SK-N-SH (cell line): ENCODE data around the gene DAB2. TPM values are rescaled to one million over a fixed set of nuclear protein-coding genes. Genes with fewer than 3 reads are reported as not detected.
A peak's percentile ranks its signal among the peaks of the same experiment; 100 is the strongest.

ENCODE experiments used
- CTCF ChIA-PET: fragments of 300-600, 350-600 bp; formaldehyde crosslinking; extraction: SDS; loops from one replicate; lab custom pipeline; 2021; lab: Yijun Ruan, JAX
- POLR2A ChIA-PET: fragments of 350-600 bp; sonication (Branson Sonifier 250); formaldehyde crosslinking; extraction: SDS; loops from one replicate; lab custom pipeline; 2020; ENCODE audit warnings: antibody characterized with exemption, inconsistent platforms; lab: Yijun Ruan, JAX
- DNase-seq: peaks from one replicate; pipeline ENCODE4 v3.0.0; 2012
- H2AFZ ChIP-seq: fragments of 200-600 bp; sonication (generic); 2 replicates; pipeline ENCODE4 v1.8.1; 2016; ENCODE audit warnings: antibody characterized with exemption, mild to moderate bottlenecking, low read depth
- H3F3A ChIP-seq: fragments of 200-600 bp; sonication (generic); replicated peaks from 2 replicates; pipeline ENCODE3; 2016; ENCODE audit warnings: antibody characterized with exemption, mild to moderate bottlenecking; ENCODE audit not compliant: insufficient read depth
- H3K27ac ChIP-seq, 2 experiments: fragments of 200-500 bp in 1 of 2; fragments of 200-600 bp in 1 of 2; sonication (Bioruptor generic) in 1 of 2; sonication (generic), shearing (Covaris generic) in 1 of 2; 2 replicates each; pipeline versions ENCODE4 v1.5.1 to v1.6.1; 2014 to 2016; ENCODE audit warnings: low read depth in 2 of 2, inconsistent platforms in 1 of 2, low read length in 1 of 2, mild to moderate bottlenecking in 1 of 2, mixed read lengths in 1 of 2
- H3K27me3 ChIP-seq: fragments of 200-600 bp; sonication (generic), shearing (Covaris generic); 2 replicates; pipeline ENCODE4 v1.6.1; 2016; ENCODE audit warnings: mixed run types; ENCODE audit not compliant: insufficient read depth
- H3K36me3 ChIP-seq, 2 experiments: fragments of 200-500 bp in 1 of 2; fragments of 200-600 bp in 1 of 2; sonication (Bioruptor generic) in 1 of 2; sonication (generic) in 1 of 2; replicated peaks in 1 of 2; 2 replicates each; pipeline versions ENCODE3 to v1.5.1; 2014 to 2016; ENCODE audit warnings: low read length in 1 of 2, mild to moderate bottlenecking in 1 of 2; ENCODE audit not compliant: insufficient read depth in 2 of 2, control insufficient read depth in 1 of 2
- H3K4me1 ChIP-seq, 2 experiments: fragments of 200-500 bp in 1 of 2; fragments of 200-600 bp in 1 of 2; sonication (Bioruptor generic) in 1 of 2; sonication (generic), shearing (Covaris generic) in 1 of 2; 2 replicates each; pipeline versions ENCODE4 v1.5.1 to v1.6.1; 2014 to 2016; ENCODE audit warnings: low read depth in 1 of 2, low read length in 1 of 2, mixed run types in 1 of 2; ENCODE audit not compliant: insufficient read depth in 2 of 2, control insufficient read depth in 1 of 2
- H3K4me2 ChIP-seq: fragments of 200-600 bp; sonication (generic), shearing (Covaris generic); 2 replicates; pipeline ENCODE4 v1.6.1; 2017; ENCODE audit warnings: mixed run types
- H3K4me3 ChIP-seq, 2 experiments: fragments of 200-500 bp in 1 of 2; fragments of 200-600 bp in 1 of 2; sonication (Bioruptor generic) in 1 of 2; sonication (generic), shearing (Covaris generic) in 1 of 2; 2 replicates each; pipeline versions ENCODE4 v1.5.1 to v1.8.1; 2014 to 2016; ENCODE audit warnings: low read depth in 2 of 2, inconsistent platforms in 1 of 2, low read length in 1 of 2, mild to moderate bottlenecking in 1 of 2, mixed read lengths in 1 of 2, moderate library complexity in 1 of 2
- H3K79me2 ChIP-seq: fragments of 200-600 bp; sonication (generic); 2 replicates; pipeline ENCODE4 v1.8.1; 2017; ENCODE audit warnings: mild to moderate bottlenecking; ENCODE audit not compliant: insufficient read depth
- H3K9ac ChIP-seq: fragments of 200-600 bp; sonication (generic); 2 replicates; pipeline ENCODE4 v1.6.1; 2017; ENCODE audit warnings: mixed run types
- H3K9me2 ChIP-seq: fragments of 200-600 bp; sonication (generic); 2 replicates; pipeline ENCODE4 v1.6.1; 2017; ENCODE audit warnings: mixed run types
- H3K9me3 ChIP-seq: fragments of 200-600 bp; sonication (generic); 2 replicates; pipeline ENCODE4 v1.6.1; 2017; ENCODE audit warnings: mixed run types, mild to moderate bottlenecking, moderate library complexity
- H4K20me1 ChIP-seq: fragments of 200-600 bp; sonication (generic); 2 replicates; pipeline ENCODE4 v1.6.1; 2017; ENCODE audit warnings: mild to moderate bottlenecking, mixed run types; ENCODE audit not compliant: insufficient read depth
- EZH2phosphoT487 ChIP-seq: fragments of 200-600 bp; sonication (generic); IDR thresholded peaks from 2 replicates; pipeline ENCODE4 v1.6.1; 2017; ENCODE audit warnings: low read depth, mixed run types, mild to moderate bottlenecking, antibody characterized with exemption, moderate library complexity, borderline replicate concordance
- FOSL2 ChIP-seq: IDR thresholded peaks from 2 replicates; pipeline ENCODE4 v1.4.0; 2012; ENCODE audit warnings: low read depth, mild to moderate bottlenecking, moderate library complexity, borderline replicate concordance
- FOXM1 ChIP-seq: IDR thresholded peaks from 2 replicates; pipeline ENCODE4 v1.4.0; 2012; ENCODE audit warnings: low read depth, mild to moderate bottlenecking
- GABPA ChIP-seq: IDR thresholded peaks from 2 replicates; pipeline ENCODE4 v1.4.0; 2012; ENCODE audit warnings: low read depth, mild to moderate bottlenecking
- GATA2 ChIP-seq: sonication (generic); formaldehyde crosslinking; IDR thresholded peaks from 2 replicates; pipeline ENCODE4 v1.5.0; 2020; ENCODE audit warnings: mild to moderate bottlenecking, missing genetic modification reagents
- IRF3 ChIP-seq: fragments of 150-350 bp; IDR thresholded peaks from 2 replicates; pipeline ENCODE4 v1.6.1; 2016; ENCODE audit warnings: mild to moderate bottlenecking, low read depth, low read length
- MEF2A ChIP-seq: IDR thresholded peaks from 2 replicates; pipeline ENCODE4 v1.4.0; 2012; ENCODE audit warnings: low read depth, borderline replicate concordance
- MXI1 ChIP-seq: IDR thresholded peaks from 2 replicates; pipeline ENCODE4 v1.6.1; 2012; ENCODE audit warnings: mild to moderate bottlenecking, low read depth, low read length, improper control_type of control experiment
- NFIC ChIP-seq: IDR thresholded peaks from 2 replicates; pipeline ENCODE4 v1.4.0; 2012; ENCODE audit warnings: borderline replicate concordance
- NRF1 ChIP-seq: IDR thresholded peaks from 2 replicates; pipeline ENCODE4 v1.6.1; 2012; ENCODE audit warnings: low read depth, mild to moderate bottlenecking, low read length
- PBX3 ChIP-seq: IDR thresholded peaks from 2 replicates; pipeline ENCODE4; 2012
- POLR2AphosphoS5 ChIP-seq: IDR thresholded peaks from 2 replicates; pipeline ENCODE4 v1.6.1; 2012; ENCODE audit warnings: low read depth, low read length
- RCOR1 ChIP-seq: fragments of 150-350 bp; IDR thresholded peaks from 2 replicates; pipeline ENCODE4 v1.6.1; 2017; ENCODE audit warnings: antibody characterized with exemption, low read length
- RXRA ChIP-seq: IDR thresholded peaks from 2 replicates; pipeline ENCODE4 v1.4.0; 2012; ENCODE audit warnings: low read depth, mild to moderate bottlenecking, borderline replicate concordance
- SIN3A ChIP-seq: IDR thresholded peaks from 2 replicates; pipeline ENCODE4 v1.6.1; 2012; ENCODE audit warnings: low read depth, mild to moderate bottlenecking, low read length, moderate library complexity, borderline replicate concordance
- TCF12 ChIP-seq: IDR thresholded peaks from 2 replicates; pipeline ENCODE4 v1.4.0; 2012
- USF2 ChIP-seq: fragments of 150-350 bp; IDR thresholded peaks from 2 replicates; pipeline ENCODE4 v1.6.1; 2017; ENCODE audit warnings: antibody characterized with exemption, low read length, low read depth, borderline replicate concordance
- ZBTB33 ChIP-seq: IDR thresholded peaks from 2 replicates; pipeline ENCODE4 v1.4.0; 2012; ENCODE audit warnings: low read depth, borderline replicate concordance
- WGBS: methylation state at CpG from one replicate; pipeline ENCODE4 v1.1.6; 2017; ENCODE audit warnings: low lambda C conversion rate; 5-methylcytosine and 5-hydroxymethylcytosine counted together
- polyA plus RNA-seq, 3 experiments: library from polyadenylated mRNA; depleted of rRNA; stranded (reverse); fragments of >200 nt; gene quantifications; 2 replicates each; pipeline ENCODE4 v1.2.3, GENCODE V29; 2012
- TF ChIP-seq, protein P1 (sequence below): IDR thresholded peaks from 2 replicates; pipeline ENCODE4 v1.4.0; 2012; ENCODE audit warnings: low read depth, borderline replicate concordance
- TF ChIP-seq, protein P2 (sequence below): IDR thresholded peaks from 2 replicates; pipeline ENCODE4 v1.4.0; 2012; ENCODE audit warnings: low read depth

DAB2 gene
- 23.7 and 39.9 TPM in 2 replicates for polyA plus RNA-seq (2012; rRNA removed)
- polyA plus RNA-seq (2012; cell fraction: cytosol; rRNA removed) = 32.4 and 34.4 TPM in 2 replicates
- polyA plus RNA-seq (2012; cell fraction: nucleus; rRNA removed) = 26.5 and 64.3 TPM in 2 replicates

- Histone ChIP-seq H3K9me2 (no peaks in the 10 kb centered on the region), H3K79me2 (peaks cover 46% of the 10 kb centered on the region), H3K4me3 (peak within 1 kb of the TSS; percentile 57 to 83), H2AFZ (peak within 1 kb of the TSS; percentile 77; the same call in 1 of the 2 replicates), H3K4me2 (peak within 1 kb of the TSS; percentile 82), H3F3A (peaks cover 8% of the 10 kb centered on the region), H3K4me1 (peaks cover 2 to 15% of the 10 kb centered on the region in 2 experiments), H3K36me3 (no peaks in the 10 kb centered on the region), H3K27ac (peak within 1 kb of the TSS; percentile 71 to 76), H3K27me3 (no peaks in the 10 kb centered on the region; the same call in 1 of the 2 replicates), H4K20me1 (no peaks in the 10 kb centered on the region; the same call in 1 of the 2 replicates), H3K9me3 (no peaks in the 10 kb centered on the region), H3K9ac (peak within 1 kb of the TSS; percentile 84)
- WGBS = 3% methylated on average over 43 of the region's 53 CpGs
- ChIA-PET CTCF (interaction anchor here (0.6 to 0.9 kb wide), 3 partner anchors 16 to 49 kb away, joined by 3 to 4 read pairs (median 3); no protein-coding TSS in a partner anchor), POLR2A (no interaction called here)
- DNase-seq = peak; percentile 37
- no peak for TF ChIP-seq POLR2AphosphoS5
- TF ChIP-seq FOSL2 = no peak
- 0 out of 2 replicates have a peak, but pooled peaks have one; percentile 12 for TF ChIP-seq RXRA
- peak; percentile 29 for TF ChIP-seq GABPA
- TF ChIP-seq, protein P1, sequence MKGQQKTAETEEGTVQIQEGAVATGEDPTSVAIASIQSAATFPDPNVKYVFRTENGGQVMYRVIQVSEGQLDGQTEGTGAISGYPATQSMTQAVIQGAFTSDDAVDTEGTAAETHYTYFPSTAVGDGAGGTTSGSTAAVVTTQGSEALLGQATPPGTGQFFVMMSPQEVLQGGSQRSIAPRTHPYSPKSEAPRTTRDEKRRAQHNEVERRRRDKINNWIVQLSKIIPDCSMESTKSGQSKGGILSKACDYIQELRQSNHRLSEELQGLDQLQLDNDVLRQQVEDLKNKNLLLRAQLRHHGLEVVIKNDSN = no peak
- TF ChIP-seq TCF12 = peak; percentile 86
- no peak; the same call in 1 of the 2 replicates for TF ChIP-seq ZBTB33
- TF ChIP-seq, protein P2, sequence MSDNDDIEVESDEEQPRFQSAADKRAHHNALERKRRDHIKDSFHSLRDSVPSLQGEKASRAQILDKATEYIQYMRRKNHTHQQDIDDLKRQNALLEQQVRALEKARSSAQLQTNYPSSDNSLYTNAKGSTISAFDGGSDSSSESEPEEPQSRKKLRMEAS = peak; percentile 48
- TF ChIP-seq EZH2phosphoT487 = no peak
- no peak for TF ChIP-seq FOXM1
- no peak for TF ChIP-seq RCOR1
- TF ChIP-seq MXI1 = no peak
- no peak for TF ChIP-seq GATA2 (CRISPR knock-in tag)
- no peak for TF ChIP-seq IRF3
- peak; percentile 53 for TF ChIP-seq PBX3
- TF ChIP-seq USF2 = no peak
- peak; percentile 69; the same call in 1 of the 2 replicates for TF ChIP-seq MEF2A
- TF ChIP-seq SIN3A = peak; percentile 70; the same call in 1 of the 2 replicates
- peak; percentile 61 for TF ChIP-seq NFIC
- TF ChIP-seq NRF1 = no peak
These were observed at the start of gene DAB2 for GRCh38 chr5:39424736-39425637. Gene DAB2, minus strand, starts transcription at chr5:39424980. Its CDS starts 30,660 bp downstream, at chr5:39394320.
